Bone marrow (tissue), 2 donors: ENCODE results near the gene CYP11A1.

ENCODE experiments used
- DNase-seq, 2 donors: peaks; one replicate each; lab custom pipeline; 2025; lab: John Stamatoyannopoulos, UW

Gene CYP11A1

DNA sequence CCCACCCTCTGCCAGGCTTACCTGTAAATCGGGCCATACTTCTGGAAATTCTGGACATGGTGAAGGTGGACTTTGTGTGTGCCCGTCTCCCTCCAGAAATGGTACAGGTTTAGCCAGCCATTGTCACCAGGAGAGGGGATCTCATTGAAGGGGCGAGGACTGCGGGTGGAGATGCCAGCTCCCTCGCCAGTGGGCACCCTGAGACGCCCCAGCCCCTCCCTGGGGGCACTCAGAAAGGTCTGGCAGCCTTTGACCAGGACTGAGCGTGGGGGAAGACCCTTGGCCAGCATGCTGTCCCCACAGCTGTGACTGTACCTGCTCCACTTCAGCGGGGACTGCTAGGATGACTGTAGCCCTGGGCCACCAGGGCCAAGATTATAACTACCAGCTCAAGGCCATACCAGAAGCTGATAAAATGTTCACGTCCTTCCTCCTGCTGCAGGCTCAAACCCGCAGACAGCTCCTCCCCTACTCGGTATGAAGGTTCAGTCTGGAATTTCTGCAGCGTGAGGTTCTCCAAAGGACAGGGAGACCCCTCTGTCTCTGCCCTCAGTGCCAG is at the start of gene CYP11A1:
CYP11A1 (minus strand) TSS at position 351 of the 559 bp plus-strand sequence; CDS start at position 290, 61 bp downstream.
- no peak for DNase-seq

DNA sequence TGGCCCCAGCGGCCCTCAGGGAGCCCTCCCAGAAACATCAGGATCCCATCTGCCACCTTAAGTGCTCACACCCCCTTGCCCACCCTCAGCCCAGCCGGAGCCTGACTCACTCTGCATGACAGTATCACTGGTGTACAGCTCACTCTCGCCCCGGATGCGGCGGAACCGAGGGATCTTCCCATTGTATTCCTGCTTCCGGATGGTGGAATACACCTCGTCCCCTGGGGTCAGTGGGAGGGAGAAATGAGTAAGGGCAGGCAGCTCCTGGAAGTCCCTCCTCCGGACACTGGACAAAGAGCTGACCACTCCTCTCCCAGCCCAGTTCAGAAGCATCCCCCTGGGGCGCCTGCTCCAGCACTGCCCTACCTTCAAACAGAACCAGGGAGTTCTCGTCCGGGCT is 49.8 kb upstream of the CYP11A1 start:
- DNase-seq, result no peak

DNA sequence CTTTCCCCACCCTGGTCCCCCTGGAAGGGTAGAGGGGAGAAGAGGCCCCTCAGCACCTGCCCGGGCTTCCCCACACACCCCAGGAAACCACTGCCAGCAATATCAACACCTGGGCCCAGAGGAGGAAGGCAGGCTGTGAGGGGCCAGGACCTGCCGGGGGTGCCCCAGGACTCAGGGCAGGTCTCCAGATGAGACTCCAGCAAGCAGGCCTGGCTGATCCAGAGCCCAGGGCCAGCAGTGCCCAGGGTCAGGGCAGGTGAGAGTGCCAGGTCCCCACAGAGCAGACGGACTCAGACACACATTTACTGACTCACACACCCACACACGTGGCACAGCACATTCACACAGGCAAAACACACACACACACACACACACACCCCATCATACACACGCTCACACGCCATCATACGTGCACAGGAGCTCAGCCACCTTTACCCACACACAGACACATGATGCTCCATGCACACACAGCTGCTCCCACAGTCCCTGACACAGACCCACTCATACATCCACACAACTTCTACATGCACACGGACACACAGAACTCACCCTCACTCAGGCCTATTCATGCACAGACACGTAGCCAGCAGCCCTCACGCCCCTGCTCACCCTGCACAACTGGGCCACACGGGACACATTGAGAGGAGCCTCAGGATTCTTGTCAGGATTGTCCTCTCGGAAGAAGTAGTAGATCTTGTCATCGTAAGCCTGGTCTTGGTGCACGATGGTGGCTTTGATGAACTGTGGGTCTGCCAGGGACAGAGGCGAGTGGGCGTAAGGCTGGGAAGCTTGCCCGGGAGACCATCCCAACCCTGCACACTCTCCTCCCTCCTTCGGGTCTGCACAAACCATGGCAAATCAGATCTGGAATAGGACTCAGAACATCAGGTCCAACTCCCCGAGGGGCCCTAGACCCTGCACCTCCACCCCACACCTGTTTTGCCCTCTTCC is 48.8 kb upstream of the CYP11A1 start:
- no peak for DNase-seq

DNA sequence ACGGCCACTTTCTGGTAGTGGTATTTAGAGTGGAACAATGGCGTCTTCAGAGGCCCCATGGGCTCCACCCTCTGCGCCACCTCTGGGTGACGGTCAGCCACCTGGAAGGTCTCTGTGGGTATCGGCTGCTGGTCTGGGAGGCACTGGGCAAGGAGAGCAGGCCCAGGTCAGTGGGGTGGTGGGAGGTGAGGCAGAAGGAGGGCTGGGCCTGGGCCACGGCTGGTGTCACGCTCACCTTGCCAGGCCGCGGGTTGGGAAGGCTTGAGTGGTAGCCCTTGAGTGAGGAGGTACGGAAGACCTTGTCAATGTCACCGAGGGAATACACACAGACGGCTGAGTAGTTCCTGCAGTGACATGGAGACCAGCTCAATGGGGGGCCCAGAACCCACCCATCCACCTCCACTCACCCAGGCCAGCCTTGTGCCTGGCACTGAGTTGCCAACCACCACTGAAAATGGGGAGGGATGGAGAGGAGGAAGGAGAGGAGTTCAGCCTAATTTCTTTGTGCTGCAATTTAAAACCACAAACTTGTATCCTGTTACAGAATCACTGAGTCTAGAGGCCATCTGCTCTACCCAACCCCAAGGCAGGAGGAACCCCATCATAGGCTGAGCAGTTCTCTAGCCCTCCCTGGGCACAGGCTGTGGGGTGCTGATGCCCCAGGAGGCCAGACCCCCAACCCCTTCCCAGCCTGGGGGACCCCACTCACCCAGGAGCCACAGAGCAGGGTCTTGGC is 47.3 kb upstream of the CYP11A1 start:
- DNase-seq, result no peak

DNA sequence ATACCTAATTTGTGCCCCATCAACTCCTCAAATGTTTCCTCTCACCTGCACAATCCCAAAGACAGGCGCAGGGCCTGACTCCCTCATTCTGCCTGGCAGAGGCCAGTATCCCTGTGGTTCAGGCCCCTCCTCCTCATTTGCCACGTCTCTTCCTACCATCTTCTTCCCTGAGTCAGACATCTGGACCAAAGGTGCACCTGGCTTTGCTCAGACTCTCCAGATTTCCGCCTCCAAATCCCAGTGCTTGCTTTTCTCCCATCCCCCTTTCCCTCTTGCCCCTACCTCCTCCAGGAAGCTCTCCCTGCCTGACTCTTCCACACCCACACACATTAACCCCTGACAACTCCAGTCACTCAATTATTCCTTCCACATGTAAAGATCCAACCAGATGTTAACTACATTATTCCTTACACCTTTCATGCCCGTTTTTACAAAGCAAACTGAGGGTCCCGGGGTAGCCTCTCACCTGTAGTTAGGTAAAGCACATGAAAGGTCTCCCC is 46.7 kb upstream of the CYP11A1 start:
- no peak for DNase-seq

DNA sequence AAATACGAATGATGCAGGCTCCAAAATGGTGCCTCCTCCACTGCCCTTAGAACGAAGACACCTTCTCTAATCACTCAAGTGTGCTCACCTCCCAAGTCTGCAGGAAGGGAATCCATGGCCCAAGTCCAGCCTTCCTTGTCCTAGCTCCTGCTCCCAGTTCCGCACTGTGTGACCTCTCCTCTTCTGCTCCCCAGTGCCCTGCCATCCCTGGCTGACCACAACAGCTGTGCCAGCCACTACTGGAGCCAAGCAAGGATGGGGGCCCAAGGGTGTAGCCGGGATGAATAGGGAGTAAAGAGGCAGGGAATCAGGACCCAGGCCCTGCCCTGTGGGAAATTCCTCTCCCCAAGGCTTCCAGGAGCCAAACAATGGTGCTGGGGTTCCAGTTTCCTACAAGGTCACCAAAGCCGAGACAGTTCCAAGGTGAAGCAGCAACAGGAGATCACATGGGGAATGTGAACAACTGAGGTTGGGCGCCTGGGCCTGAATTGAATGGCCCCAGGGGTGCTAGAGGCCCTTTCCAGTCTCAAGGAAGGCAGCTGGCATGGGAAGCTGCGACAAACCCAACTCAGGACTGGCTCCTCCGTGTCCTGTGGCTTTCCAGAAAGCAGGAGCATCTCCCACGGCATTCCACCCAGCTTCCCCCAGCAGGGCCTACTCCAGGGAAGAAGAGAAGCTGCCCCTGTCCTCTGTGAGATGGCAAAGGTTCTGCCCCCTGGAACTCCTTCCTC is 46.1 kb upstream of the CYP11A1 start:
- no peak for DNase-seq

DNA sequence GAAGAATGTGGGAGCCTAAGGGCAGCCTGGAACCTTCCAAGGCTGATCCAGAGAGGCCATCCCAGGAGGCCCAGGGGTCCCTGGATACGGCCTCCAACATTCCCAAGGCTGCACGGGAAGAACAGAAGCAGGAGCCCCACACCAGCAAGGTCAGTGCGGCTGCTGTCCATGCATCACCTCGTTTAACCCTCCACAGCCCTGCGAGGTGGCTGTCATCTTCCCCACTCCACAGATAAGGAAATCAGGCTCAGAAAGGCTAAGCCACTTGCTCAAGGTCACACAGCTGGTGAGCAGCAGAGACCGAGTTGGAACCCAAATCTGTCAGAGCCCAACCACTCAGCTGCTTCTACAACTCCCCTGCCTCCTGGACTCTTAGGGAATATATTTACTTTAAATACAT is 44.7 kb upstream of the CYP11A1 start:
- DNase-seq, result no peak

DNA sequence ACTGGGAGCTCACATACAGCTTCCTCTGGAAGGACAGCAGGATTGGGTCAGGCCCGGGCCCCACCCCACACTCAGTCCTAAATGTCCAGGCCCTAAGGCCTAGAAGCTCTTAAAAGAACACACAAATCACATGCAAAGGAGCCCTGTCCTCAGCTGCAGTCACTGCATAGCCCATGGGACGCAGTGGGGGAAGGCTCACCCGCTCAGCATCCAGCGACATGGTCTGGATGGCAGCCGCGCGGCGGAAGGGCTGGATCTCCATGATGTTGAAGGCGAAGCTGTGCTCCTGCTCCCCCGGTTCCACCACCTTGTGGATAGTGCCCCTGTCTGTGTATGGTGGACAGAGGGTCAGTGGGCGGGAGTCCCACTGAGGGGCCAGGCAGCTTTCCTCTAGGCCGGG is 44.2 kb upstream of the CYP11A1 start:
- no peak for DNase-seq

DNA sequence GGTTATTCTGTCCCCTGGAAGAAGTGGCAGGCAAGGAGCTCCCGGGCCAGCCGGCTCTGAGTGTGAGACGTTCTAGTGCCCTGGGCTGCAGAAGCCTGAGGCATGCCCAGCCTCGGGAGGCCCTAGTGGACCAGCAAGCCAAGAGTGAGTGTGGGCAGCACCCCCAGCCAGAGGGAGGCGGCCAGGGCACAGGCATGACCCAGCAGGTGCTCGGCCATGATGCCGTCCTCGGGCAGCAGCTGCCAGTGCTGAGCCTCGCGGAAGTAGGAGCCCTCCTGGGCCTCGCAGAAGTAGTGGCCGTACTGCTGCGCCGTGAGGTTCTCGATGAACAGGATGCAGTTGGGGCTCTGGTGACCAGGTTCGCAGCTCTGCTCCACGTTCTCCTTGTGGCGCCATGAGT is 43.1 kb upstream of the CYP11A1 start:
- no peak for DNase-seq

DNA sequence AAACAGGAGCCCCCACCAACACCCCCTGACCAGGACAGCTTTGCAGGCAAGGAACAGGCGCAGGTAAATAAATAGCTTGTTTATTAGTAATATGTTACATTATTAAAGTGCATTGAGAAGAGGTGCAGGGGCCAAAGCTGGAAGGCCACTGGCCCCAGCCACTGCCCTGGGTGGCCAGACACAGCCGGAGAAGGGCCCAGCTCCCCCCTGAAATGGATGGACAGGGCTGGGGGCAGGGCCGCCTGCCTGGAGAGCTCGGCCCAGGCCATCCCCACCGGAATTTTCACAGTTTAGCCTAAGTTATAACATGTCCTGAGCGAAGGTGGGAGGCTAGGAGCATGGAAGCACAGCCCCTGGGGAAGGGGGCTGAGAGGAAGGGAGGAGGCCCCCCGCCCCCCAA is 41.8 kb upstream of the CYP11A1 start:
- no peak for DNase-seq

DNA sequence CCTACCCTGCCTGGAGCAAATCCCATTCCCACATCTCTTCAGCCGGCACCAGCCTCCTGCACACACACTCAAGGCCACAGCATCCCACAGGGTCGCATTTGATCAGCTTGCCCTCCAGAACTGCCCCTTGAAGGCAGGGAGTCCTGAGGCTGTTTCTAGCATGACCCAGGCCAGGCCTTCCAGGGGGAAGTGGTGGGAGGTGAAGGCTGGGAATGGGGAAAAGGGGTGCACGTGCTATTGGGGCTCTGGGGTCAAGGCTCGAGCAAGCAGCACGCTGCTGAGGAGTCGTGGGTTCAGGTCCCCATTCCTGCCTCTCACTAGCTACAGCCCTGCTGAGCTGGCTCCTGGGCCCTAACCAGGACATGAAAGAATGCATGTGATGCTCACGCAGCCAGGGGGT is 41.4 kb upstream of the CYP11A1 start:
- no peak for DNase-seq

DNA sequence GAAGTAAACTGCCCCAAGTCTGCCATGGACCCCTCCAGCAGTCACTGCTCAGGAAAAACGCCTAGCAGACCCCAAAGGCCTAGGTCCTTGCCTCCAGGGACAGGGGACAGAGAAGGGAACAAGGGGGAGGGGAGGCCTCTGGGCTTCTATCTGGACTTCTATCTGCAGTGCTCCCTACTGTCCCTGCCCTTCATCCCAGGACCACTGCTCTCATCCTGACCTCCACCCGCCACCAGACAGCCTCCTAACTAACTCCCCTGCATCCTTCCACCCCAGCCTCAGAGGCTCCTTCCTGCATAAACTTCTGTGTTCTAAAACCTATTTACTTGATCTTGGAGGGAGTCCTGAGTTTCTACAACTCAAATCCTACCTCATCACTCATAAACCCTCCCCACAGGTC is 40.9 kb upstream of the CYP11A1 start:
- no peak for DNase-seq

DNA sequence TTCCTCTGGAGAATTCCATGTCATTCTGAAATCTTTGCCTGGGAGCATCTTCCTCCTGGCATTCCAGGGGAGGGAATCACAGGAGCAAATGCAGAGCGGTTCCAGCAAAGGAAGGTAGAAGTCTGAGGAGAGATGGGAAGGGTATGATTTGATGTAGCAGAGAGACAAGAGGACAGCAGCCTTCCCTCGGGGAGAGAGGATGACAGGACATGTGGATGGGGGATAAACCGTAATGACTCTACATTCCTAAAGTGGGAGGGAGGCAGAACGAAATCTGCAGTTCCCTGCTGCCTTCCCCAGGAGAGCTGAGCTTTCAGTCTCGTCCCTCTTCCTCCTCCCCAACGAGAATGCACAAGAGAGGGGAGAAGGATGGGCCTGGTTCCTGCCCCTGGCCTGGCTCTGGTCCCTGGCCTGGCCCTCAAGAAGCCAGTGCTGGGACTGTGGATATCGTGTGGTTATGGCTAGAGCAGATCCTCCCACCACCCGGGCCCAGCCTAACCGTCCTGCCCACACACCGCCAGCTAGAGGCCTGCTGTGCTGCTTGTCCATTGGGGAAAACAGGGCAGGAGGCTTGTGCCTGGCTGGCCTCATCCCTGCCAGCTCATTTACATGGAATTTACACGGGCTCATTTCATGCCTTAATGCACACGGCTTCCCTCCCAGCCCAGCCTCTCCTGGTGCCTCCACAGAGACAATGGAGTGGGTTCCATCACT is 39.7 kb upstream of the CYP11A1 start:
- DNase-seq, result no peak

DNA sequence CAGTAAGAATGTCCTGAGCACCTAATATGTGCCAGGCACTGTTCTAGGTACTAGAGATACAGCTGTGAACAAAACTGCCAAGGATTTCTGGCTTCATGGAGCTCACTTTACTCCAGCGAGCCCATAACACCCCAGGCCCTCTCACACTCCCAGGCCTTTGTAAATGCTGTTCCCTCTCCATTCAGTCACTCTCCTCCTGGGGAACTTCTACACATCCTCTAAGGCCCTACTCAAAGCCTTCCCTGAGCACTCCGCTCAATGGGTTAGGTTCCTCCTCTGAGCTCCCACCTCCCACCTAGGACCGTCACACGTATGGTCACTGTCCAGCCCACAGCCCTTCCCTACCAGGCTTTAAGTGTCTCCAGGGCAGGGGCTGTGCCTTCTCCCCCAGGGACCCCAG is 39.1 kb upstream of the CYP11A1 start:
- no peak for DNase-seq

DNA sequence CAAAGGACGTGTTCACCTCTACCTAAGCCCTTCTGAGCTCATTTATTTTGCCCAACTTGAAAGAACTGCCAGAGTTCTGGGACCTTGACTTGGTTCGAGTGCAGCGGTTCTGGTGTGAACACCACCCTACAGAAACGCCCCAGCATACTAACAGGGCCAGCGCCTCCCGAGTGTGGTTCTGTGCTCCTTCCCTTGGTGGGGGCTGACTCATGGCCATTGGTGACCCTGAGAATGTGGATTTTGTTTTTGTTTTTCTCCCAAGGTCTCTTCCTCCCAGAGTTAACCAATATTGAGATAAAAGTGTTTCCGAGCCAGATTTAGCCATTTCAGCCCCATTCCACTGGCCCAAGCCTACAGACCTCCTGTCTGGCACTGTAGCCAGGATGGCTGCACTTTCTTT is 38.4 kb upstream of the CYP11A1 start:
- no peak for DNase-seq

DNA sequence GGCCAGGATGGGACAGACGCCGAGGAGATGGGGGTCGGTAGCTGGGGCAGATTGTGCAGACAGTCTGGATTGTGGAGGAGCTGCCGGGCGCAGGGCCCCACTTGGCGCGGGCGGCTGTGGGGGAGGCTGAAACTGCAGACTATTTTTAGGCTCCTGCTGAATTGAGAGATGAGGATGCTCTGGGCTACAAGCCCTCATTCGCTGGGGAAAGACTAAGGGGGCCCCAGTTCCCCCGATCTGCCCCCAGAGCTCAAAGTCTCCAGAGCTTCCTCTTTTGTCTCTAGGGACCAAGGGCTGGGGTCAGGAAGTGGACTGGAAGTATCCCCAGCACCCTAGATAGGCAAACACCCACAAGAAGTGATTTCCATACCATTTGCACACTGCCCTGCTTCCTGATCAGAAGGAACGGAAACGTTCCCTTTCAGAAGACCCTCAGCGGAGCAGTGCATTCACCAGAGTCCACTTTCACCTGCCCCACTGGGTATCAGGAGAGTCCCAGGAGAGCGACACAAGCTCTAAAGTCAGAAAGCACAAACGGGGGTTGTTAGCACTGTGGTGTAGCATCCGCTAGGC is 36.6 kb upstream of the CYP11A1 start:
- peak in 1 of 2 donors; percentile 45 for DNase-seq

DNA sequence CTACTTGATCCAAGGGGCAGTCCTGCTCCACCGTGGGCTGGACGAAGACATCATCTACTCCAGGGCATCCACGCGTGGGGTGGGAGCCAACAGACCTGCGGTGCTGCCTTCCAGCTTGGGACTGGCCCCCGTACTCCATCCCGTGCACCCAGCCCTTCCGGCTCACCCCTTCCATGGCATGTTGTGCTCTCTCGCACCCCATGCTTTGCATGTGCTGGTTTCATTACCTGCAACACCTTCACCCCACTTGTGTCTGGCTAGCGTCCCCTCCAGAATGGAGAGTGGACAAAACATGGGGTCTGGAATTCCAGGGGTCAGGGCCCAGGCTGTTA is 36.1 kb upstream of the CYP11A1 start:
- DNase-seq, result no peak

DNA sequence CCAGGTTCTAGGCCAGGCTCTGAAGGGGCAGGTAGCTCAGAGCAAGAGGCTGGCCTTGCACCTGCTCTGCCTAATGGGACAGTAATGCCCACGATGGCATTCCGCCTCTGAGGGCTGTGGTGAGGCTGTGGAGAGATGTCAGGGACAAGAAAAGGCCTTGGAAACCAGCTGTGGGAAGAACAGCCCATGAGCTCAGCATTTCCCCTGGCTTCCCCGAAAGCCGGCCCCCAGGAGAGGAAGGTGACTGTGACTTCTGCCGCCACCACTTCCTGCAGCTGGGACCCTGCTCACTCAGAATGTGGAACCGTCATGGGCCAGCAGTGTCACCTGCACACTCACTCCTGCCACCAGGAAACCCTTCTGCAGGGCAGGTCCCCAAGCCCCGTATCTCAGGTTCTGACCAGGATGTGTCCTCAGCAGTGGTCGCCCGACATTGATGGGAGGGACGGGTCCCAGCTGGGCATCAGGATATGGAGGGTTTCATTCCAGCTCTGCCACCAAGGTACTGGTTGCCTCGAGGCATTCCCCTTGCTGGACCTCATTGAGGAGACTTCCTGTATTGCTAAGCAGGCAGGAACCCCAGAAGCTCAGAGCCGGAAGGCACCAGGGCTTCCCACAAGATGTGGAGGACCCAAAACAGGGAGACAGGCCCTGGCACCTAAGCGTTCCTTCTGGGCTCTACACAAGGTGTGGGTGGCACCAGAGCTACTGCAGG is 35.6 kb upstream of the CYP11A1 start:
- DNase-seq, result peak in 1 of 2 donors; percentile 83

DNA sequence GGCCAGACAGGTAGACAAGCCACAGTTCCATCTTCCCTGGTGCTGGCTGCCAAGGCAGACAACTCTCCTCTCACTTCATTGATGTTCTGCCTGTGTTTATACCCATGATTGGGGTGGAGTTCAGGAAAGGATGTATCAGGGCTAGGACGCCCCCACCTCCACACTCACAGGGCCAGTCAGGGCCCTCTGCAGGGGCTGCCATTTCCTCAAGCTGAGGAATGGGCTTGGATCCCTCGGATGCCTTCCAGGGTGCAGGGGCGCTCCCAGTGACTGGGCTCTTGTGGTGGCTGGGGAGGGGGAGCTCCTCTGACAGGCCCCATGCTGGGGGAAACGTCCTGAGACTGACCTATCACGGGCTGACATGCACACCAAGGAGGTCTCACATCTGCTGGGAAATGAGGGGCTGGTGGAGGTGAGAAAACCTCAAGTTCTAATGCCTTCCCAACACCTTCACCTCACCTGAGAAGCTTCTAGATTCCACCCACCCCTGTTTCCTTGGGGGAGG is 34.9 kb upstream of the CYP11A1 start:
- no peak for DNase-seq
